22Rv1 (cell line): ENCODE data around the gene KRTAP5-5.

ENCODE experiments used
- H3K27ac ChIP-seq: fragments of 450-650 bp; 2 replicates; pipeline ENCODE4 v1.5.1; 2017
- CTCF ChIP-seq: fragments of 450-650 bp; IDR thresholded peaks from 2 replicates; pipeline ENCODE4 v1.5.1; 2017; ENCODE audit warnings: mild to moderate bottlenecking
- ZFX ChIP-seq: fragments of 450-650 bp; IDR thresholded peaks from 2 replicates; pipeline ENCODE4 v1.6.1; 2017; ENCODE audit warnings: antibody characterized with exemption, borderline replicate concordance

KRTAP5-5 gene

GRCh38 chr11:1650034-1650917 lies 20.7 kb downstream of the KRTAP5-5 start:
- H3K27ac ChIP-seq, result no peak overlapping the region
- no peak for TF ChIP-seq ZFX
- TF ChIP-seq CTCF, result no peak

GRCh38 chr11:1650918-1651262 lies 21.3 kb downstream of the KRTAP5-5 start:
- H3K27ac ChIP-seq, result no peak overlapping the region
- TF ChIP-seq ZFX (no peak), CTCF (no peak)

DNA sequence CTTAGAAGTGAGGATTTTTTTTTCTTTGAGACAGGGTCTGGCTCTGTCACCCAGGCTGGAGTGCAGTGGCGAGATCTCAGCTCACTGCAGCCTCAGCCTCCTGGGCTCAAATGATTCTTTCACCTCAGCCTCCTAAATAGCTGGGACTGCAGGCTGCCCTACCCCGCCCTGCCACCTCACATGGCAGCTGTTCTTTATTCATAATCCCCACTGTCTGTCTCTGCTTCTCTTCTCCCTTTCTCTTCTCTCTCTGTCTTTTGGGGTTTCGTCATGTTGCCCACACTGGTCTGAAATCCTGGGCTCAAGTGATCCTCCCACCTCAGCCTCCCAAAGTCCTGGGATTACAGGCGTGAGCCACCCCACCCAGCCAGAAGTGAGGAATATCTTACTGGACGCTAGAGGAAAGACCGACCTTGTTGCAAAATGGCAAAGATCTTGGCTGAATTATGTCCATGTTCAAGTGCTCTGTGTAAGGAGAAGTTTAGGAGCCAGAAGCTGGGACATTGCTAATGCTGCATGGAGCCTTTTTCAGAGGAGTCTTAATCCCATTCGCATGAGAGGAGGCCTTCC lies 21.9 kb downstream of the KRTAP5-5 start:
- no peak for TF ChIP-seq CTCF
- no peak for TF ChIP-seq ZFX
- H3K27ac ChIP-seq, result no peak overlapping the region

GRCh38 chr11:1652026-1652425 lies 22.5 kb downstream of the KRTAP5-5 start:
- TF ChIP-seq ZFX (no peak), CTCF (no peak)
- no peak overlapping the region for H3K27ac ChIP-seq

DNA sequence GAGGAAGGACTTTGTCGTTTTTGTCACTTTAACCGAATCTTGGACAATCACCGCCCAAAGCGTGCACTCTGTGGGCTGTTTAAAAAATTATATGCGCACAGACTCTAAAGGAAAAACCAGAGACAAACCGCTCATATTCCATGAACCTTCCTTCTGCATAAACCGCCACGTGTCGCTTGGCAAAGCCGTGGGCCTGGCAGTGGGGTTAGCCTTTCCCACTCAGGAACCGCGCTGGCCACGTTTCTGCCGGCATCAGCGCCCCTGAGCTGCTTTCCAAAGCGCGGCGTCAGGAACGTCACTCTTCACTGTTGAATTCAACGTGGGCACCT lies 22.8 kb downstream of the KRTAP5-5 start:
- H3K27ac ChIP-seq, result no peak overlapping the region
- no peak for TF ChIP-seq ZFX
- no peak for TF ChIP-seq CTCF

GRCh38 chr11:1652771-1653540 lies 23.4 kb downstream of the KRTAP5-5 start:
- H3K27ac ChIP-seq, result no peak overlapping the region
- TF ChIP-seq CTCF (peak; percentile 87), ZFX (no peak)
